Esophagus squamous epithelium (tissue), 4 donors: ENCODE measurements around the gene RBMX.

Source experiments
- POLR2A ChIP-seq, 4 donors: fragments of 450-650 bp; IDR thresholded peaks; one replicate each; pipeline ENCODE4 v1.6.1; 2017; ENCODE audit warnings: antibody characterized with exemption in 4 of 4, mild to moderate bottlenecking in 4 of 4, moderate library complexity in 3 of 4
- TF ChIP-seq, protein P1 (sequence below), 6 experiments: fragments of 450-650 bp in 4 of 6; fragments of 200-600 bp in 2 of 6; sonication (generic) in 2 of 6; IDR thresholded peaks; one replicate each; pipeline ENCODE4 v1.5.1; 2016 to 2019; ENCODE audit warnings: antibody characterized with exemption in 6 of 6, mild to moderate bottlenecking in 4 of 6, moderate library complexity in 4 of 6

DNA sequence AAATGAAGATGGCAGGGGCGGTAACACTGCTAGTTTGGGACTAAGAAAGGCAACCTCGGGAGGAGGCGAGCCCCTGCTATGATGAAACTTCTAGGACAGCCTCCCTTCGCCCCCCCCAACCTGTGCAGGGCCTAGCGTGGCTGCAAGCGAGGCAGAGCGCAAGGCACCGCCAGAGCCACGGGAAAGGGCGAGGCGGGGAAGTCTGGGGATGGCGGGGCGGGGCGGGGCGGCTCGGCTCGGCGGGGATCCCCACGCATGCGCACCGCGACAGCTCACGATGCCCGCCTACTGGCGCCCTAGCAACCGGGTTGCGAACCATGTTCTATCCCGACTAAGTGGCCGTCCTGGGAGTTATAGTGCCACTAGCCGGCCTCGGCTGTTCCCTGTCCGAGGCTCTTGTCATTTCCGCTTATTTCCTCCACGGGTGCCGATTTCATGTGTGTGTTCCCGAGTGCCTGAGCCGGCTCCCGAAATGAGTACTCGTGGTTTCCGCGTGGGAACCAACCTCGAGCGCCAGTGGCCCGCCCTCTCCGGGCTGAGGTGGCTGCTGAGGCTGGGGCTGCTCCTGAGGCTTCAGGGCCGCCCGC is 28.7 kb upstream of the RBMX start:
- TF ChIP-seq, protein P1, sequence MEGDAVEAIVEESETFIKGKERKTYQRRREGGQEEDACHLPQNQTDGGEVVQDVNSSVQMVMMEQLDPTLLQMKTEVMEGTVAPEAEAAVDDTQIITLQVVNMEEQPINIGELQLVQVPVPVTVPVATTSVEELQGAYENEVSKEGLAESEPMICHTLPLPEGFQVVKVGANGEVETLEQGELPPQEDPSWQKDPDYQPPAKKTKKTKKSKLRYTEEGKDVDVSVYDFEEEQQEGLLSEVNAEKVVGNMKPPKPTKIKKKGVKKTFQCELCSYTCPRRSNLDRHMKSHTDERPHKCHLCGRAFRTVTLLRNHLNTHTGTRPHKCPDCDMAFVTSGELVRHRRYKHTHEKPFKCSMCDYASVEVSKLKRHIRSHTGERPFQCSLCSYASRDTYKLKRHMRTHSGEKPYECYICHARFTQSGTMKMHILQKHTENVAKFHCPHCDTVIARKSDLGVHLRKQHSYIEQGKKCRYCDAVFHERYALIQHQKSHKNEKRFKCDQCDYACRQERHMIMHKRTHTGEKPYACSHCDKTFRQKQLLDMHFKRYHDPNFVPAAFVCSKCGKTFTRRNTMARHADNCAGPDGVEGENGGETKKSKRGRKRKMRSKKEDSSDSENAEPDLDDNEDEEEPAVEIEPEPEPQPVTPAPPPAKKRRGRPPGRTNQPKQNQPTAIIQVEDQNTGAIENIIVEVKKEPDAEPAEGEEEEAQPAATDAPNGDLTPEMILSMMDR (IDR thresholded peaks at IDR 0.05), result no peak
- no peak for TF ChIP-seq POLR2A (IDR thresholded peaks at IDR 0.05)
